HFF-Myc (cell line): ENCODE results near the gene KRTAP10-3.
"Not testable (repeated sequence)": the region's sequence is repeated elsewhere in the genome, so short reads cannot be mapped to it uniquely, and the experiment has no call there.

Source experiments
- DNase-seq: peaks from one replicate; pipeline ENCODE4 v3.0.0-alpha.2; 2011; ENCODE audit warnings: low read depth; ENCODE audit errors: extremely low read depth
- H3K4me3 ChIP-seq: replicated peaks from 2 replicates; pipeline ENCODE4 v1.5.1; 2011; ENCODE audit warnings: low read depth, mild to moderate bottlenecking, control low read depth, low read length
- CTCF ChIP-seq: IDR thresholded peaks from 2 replicates; pipeline ENCODE4 v1.5.1; 2012; ENCODE audit warnings: mild to moderate bottlenecking, low read depth, low read length, control low read depth; ENCODE audit errors: missing control alignments

KRTAP10-3 gene

GRCh38 chr21:44583800-44584147 is 25.2 kb upstream of the KRTAP10-3 start:
- DNase-seq = no peak
- TF ChIP-seq CTCF = no peak
- H3K4me3 ChIP-seq = no peak overlapping the region

- H3K4me3 ChIP-seq = no peak overlapping the region
- no peak for DNase-seq
- no peak for TF ChIP-seq CTCF
These were observed 24.6 kb upstream of the KRTAP10-3 start for GRCh38 chr21:44583089-44583799.

- no peak for TF ChIP-seq CTCF
- DNase-seq = no peak
- no peak overlapping the region for H3K4me3 ChIP-seq
These were observed 23.5 kb upstream of the KRTAP10-3 start for GRCh38 chr21:44582055-44582454.

- no peak for TF ChIP-seq CTCF
- no peak for DNase-seq
- H3K4me3 ChIP-seq = no peak overlapping the region
These were observed 22.6 kb upstream of the KRTAP10-3 start for GRCh38 chr21:44581158-44581557.

GRCh38 chr21:44580231-44580821 is 21.7 kb upstream of the KRTAP10-3 start, which contains the start of gene KRTAP10-5:
Gene KRTAP10-5, minus strand, starts transcription at chr21:44580604. Its CDS starts 26 bp downstream, at chr21:44580578.
- not testable (repeated sequence) for DNase-seq, H3K4me3 ChIP-seq

- H3K4me3 ChIP-seq = no peak overlapping the region
- no peak for DNase-seq
- TF ChIP-seq CTCF = no peak
These were observed 21.2 kb upstream of the KRTAP10-3 start for GRCh38 chr21:44579833-44580144.

- H3K4me3 ChIP-seq = no peak overlapping the region
- TF ChIP-seq CTCF = no peak
- no peak for DNase-seq
These were observed 20.6 kb upstream of the KRTAP10-3 start for GRCh38 chr21:44579056-44579832.
